NK-92 (cell line): ENCODE results near the gene SYNJ2.

Experiments used
- DNase-seq: peaks from one replicate; lab custom pipeline; 2025; ENCODE audit not compliant: unreplicated experiment; lab: John Stamatoyannopoulos, UW

SYNJ2 gene

DNA sequence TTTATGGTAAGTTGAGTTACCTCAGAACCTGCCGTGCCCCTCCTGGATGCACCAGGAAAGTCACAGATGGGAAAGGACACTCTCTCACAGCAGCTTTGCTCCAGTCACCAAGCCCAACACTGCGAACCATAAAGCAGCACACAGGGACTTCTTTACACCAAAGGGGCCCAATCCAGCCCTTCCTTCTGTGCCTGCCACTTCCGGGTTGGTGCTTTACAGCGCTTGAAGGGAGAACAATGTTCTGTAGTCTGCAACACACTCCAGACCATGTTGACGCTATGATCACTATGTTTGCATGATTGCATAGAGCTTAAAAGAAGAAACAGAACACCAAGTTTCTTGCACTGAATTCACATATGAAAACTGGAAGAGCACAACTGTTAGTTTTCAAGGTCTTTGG lies 129.3 kb downstream of the SYNJ2 start:
- DNase-seq: no peak

DNA sequence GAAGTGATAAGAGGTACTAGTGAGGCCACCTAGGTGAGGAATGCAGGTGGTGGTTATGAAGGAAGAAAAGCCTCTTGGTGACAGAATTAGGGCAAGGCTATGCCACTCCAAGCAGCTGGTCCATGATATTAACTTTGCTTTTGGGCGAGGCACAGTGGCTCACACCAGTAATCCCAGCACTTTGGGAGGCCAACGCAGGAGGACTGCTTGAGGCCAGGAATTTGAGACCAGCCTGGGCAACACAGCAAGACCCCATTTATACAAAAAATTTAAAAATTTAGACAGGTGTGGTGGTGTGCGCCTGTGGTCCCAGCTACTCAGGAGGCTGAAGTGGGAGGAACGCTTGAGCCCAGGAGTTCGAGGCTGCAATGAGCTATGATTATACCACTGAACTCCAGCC lies 130.3 kb downstream of the SYNJ2 start:
- no peak for DNase-seq

GRCh38 chr6:158113802-158114201 lies 132.1 kb downstream of the SYNJ2 start:
- DNase-seq: no peak

GRCh38 chr6:158115102-158115501 lies 133.4 kb downstream of the SYNJ2 start:
- DNase-seq: no peak

GRCh38 chr6:158115508-158115907 lies 133.8 kb downstream of the SYNJ2 start:
- no peak for DNase-seq

GRCh38 chr6:158118886-158119285 lies 137.2 kb downstream of the SYNJ2 start:
- DNase-seq: no peak

- DNase-seq: no peak
These were observed 139.7 kb downstream of the SYNJ2 start for GRCh38 chr6:158121335-158121734.

- no peak for DNase-seq
These were observed 140.4 kb downstream of the SYNJ2 start for GRCh38 chr6:158122048-158122447.

- no peak for DNase-seq
These were observed 142.6 kb downstream of the SYNJ2 start for GRCh38 chr6:158124288-158124687.

DNA sequence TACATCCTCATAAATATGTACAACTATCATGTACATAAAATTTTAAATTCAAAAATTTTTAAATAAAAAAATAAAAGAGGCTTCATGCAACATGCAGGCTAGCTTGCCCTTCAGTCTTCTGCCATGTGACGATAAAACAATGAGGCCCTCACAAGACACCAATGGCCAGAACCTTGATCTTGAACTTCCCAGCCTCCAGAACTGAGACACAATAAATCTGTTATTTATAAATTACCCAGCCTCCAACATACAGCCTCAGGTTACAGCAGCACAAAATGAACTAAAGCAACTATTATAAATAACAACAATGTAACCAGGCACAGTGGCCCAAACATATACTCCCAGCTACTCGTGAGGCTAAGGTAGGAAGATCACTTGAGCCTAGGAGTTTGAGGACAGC lies 143.6 kb downstream of the SYNJ2 start:
- no peak for DNase-seq

- DNase-seq: no peak
These were observed 150.3 kb downstream of the SYNJ2 start for GRCh38 chr6:158131926-158132325.

DNA sequence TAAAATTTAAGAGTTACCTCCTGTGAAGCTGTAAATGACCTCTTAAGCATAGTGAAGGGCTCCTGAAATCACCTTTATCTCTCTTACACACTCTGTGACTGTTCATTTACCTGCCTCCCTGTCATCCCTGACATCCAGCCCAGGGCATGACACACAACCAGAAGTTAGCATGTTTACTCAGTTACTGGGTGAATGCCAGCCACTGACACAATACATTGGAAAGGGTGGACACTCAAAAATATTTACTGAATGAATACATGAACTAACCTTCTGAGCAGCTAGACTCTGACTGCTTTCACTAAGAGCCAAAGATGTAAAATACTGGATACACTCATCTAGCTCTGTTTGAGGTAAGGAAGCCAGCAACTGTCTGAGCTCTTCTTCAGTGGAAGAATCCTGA lies 161.1 kb downstream of the SYNJ2 start:
- no peak for DNase-seq

- DNase-seq: no peak
These were observed 162.0 kb downstream of the SYNJ2 start for GRCh38 chr6:158143700-158144099.
